PFSK-1 (cell line): ENCODE results near the gene RGS17.

Experiments used
- POLR2AphosphoS5 ChIP-seq: IDR thresholded peaks from 2 replicates; pipeline ENCODE4 v1.6.1; 2012; ENCODE audit warnings: low read depth, mild to moderate bottlenecking, control low read depth, low read length, moderate library complexity
- TAF1 ChIP-seq: IDR thresholded peaks from 2 replicates; pipeline ENCODE4 v1.6.1; 2012; ENCODE audit warnings: low read length, control low read depth, borderline replicate concordance; ENCODE audit not compliant: insufficient read depth

- TF ChIP-seq TAF1 (no peak), POLR2AphosphoS5 (no peak)
Measured at GRCh38 chr6:152986978-152987377, 144.1 kb downstream of the RGS17 start.
